Keratinocyte (primary cell): ENCODE data around the gene MKS1.

Experiments
- CTCF ChIP-seq, 3 experiments: IDR thresholded peaks in 1 of 3; conservative IDR thresholded peaks in 1 of 3; optimal IDR thresholded peaks in 1 of 3; 2 replicates in 2 of 3; 3 replicates in 1 of 3; pipeline versions ENCODE3 to v1.5.1; 2011; ENCODE audit warnings: low read length in 3 of 3, mild to moderate bottlenecking in 3 of 3, moderate library complexity in 2 of 3, control low read depth in 1 of 3, inconsistent platforms in 1 of 3; ENCODE audit not compliant: insufficient read depth in 2 of 3; ENCODE audit errors: extremely low read depth in 1 of 3
- EZH2 ChIP-seq: IDR thresholded peaks from one replicate; pipeline ENCODE4 v1.6.1; 2012; ENCODE audit warnings: inconsistent platforms, mild to moderate bottlenecking, low read length, moderate library complexity

GRCh38 chr17:58187063-58187462 is 32.0 kb downstream of the MKS1 start:
- no peak for TF ChIP-seq CTCF (optimal IDR thresholded peaks at IDR 0.05 in 1 of 3, IDR thresholded peaks at IDR 0.05 in 1 of 3, conservative IDR thresholded peaks at IDR 0.05 in 1 of 3; ENCODE audit: extremely low read depth in 1 of 3, insufficient read depth in 2 of 3, low read length in 3 of 3)
- TF ChIP-seq EZH2 = no peak
